Measurements from ENCODE around the gene CYSLTR2.

Gene CYSLTR2

DNA sequence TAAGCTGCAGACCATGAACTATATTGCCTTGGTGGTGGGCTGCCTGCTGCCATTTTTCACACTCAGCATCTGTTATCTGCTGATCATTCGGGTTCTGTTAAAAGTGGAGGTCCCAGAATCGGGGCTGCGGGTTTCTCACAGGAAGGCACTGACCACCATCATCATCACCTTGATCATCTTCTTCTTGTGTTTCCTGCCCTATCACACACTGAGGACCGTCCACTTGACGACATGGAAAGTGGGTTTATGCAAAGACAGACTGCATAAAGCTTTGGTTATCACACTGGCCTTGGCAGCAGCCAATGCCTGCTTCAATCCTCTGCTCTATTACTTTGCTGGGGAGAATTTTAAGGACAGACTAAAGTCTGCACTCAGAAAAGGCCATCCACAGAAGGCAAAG is 53.7 kb downstream of the CYSLTR2 start:
- DNase-seq, result no peak

DNA sequence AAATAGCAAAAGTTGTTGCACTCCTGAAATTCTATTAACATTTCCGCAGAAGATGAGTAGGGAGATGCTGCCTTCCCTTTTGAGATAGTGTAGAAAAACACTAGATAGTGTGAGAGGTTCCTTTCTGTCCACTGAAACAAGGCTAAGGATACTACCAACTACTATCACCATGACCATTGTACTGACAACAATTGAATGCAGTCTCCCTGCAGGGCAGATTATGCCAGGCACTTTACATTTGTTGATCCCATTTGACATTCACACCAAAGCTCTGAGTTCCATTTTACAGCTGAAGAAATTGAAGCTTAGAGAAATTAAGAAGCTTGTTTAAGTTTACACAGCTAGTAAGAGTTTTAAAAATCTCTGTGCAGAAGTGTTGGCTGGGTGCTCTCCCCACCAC is 55.0 kb downstream of the CYSLTR2 start:
- no peak for DNase-seq

GRCh38 chr13:48709213-48709612 is 55.5 kb downstream of the CYSLTR2 start:
- no peak for DNase-seq

DNA sequence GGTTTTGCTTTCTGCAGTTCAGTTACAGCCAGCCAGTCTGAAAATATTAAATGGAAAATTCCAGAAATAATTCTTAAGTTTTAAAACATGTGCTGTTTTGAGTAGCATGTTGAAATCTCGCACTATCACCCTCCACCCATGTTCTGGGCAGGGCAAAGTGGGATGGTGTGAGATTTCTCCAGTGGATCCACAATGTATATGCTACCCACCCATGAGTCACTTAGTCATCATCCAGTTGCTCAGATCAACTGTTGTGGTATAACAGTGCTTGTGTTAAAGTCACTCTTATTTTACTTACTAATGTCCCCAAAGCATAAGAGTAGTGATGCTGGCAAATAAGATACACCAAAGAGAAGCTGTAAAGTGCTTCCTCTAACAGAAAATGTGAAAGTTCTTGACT is 56.4 kb downstream of the CYSLTR2 start:
- DNase-seq, result no peak

GRCh38 chr13:48712141-48712540 is 58.4 kb downstream of the CYSLTR2 start:
- DNase-seq, result no peak

GRCh38 chr13:48715977-48716376 is 62.2 kb downstream of the CYSLTR2 start:
- DNase-seq, result no peak

DNA sequence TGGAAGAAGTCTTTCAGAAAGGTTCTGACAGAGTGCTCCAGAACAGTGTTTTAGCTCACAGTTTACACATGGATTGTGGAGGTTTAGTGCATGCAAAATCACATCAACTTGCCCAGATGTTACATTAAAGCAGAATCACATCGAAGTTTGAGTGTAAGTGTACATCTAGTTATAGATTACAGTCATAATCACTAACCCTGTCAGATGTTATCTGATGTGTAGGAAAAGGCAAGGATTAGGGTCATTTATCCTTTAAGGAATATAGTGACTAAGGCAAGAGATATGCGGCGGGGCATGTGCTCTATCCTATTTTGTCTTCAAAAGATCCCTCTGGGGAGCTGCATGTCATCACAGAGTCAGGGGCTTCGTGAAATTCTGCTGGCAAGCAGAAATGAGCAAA is 66.9 kb downstream of the CYSLTR2 start:
- DNase-seq, result no peak

DNA sequence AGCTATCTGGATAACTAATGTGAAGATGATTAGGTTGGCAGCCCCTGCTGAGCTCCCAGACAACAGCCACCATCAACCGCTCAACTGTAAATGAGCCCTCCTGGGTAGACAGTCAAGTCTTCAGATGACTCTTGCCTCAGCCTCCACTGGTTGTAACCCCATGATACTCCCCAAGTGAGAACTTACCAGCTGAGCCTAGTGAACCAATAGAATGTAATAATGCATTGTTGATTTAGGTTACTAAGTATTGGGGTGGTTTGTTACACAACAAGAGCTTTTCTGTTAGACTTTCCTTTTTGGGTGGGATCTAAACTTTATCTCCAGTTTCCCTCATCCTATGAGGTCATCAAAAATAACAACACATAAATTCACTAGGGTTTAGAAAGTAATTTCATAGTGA is 69.4 kb downstream of the CYSLTR2 start:
- DNase-seq, result no peak

DNA sequence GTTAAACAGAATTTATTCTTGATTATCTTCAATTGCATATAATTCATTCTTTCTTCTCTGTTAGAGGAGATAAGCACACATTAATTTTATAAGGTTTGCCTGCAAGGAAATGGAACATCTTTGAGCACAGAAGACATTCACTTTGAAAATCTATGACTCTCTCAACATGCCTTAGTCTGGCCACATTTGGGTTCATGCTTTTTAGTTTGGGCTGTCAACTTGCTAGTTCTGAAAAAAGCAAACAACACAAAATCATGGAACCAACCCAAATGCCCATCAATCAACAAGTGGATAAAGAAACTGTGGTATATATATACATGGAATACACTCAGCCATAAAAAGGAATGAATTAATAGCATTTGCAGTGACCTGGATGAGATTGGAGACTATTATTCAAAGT is 71.5 kb downstream of the CYSLTR2 start:
- DNase-seq, result no peak

GRCh38 chr13:48726711-48727110 is 73.0 kb downstream of the CYSLTR2 start:
- no peak for DNase-seq

DNA sequence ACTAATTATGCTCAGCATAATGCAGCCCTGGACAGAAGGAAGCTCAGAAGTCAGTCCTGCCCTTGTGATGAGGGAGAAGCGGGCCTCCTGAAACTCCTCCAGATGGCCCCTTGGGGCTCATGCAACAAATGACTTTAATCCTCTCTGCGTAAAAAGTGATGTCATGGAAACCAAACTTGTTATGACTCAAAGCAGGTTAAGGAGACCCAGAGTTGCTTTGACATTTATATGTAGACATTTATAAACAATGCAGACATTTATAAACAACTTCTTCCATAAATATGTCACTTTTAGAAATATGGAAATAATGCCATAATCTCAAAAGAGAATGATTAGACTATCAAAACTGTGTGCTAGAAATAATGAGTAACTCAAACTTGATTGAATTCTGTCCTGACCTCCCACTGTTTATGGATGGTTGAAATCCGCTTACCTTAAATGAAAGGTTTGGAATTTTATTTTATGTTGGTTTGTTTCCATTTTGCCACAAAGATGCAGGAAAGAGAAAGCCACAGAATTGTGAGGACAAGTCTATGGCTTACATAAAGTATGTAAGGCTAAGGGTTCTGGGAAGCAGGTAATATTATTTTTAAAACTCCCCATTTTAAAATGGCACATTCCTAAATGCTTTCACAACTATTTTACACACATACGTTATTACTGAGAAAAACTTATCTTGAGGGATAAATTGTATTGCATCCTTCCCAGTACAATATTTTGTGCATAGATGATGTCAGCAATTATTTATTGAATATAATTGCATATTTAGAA is 73.7 kb downstream of the CYSLTR2 start:
- DNase-seq, result no peak

GRCh38 chr13:48728226-48728625 is 74.5 kb downstream of the CYSLTR2 start:
- no peak for DNase-seq

DNA sequence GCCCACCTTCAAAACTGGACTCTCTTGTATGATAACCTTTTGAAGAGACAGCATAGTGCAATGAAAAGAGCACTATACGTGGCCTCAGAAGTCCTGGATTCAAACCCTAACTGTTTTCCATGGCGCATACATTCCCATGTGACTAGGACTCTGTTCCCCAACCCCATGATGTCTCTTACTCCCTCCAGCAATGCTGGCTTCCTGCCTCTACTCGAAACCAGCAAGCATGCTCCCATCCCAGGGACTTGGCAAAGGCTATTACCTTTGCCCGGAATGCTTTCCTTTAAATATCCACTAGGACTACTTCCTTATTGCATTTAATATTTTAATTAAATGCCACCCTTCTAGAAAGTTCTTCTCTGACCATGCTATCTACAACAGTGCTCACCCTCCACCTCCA is 75.1 kb downstream of the CYSLTR2 start:
- DNase-seq, result no peak

- no peak for DNase-seq
Measured at GRCh38 chr13:48729856-48730255, 76.1 kb downstream of the CYSLTR2 start.

GRCh38 chr13:48731001-48731658 is 77.4 kb downstream of the CYSLTR2 start:
- DNase-seq, result no peak

- no peak for DNase-seq
Measured at GRCh38 chr13:48731957-48732569, 78.3 kb downstream of the CYSLTR2 start.

DNA sequence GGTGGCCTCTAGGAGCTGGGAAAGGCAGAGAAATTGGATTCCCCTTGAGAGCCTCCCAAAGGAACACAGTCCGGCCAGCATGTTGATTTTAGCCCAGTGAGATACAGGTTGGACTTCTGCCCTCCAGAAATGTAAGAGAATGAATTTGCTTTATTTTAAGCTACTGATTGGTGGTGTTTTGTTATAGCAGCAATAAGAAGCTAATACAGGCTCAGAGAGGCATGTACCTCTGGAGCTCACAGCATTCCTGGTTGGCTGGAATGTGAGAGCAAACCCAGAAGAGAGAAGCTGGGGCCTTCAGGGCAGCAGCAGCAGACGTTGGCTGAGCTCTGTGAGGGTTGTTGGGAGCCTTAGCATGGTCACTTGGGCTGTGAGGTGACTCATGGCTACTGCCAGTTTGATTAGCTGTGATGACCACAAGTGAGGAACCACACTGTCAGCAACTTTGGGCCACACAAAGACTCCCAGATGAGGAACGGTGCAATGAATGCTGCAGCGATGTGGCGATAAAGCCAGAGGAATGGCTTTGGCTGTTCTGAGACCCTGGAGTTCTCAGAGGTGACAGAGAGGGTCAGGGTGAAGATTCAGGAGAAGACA is 80.1 kb downstream of the CYSLTR2 start:
- no peak for DNase-seq

GRCh38 chr13:48735571-48735970 is 81.8 kb downstream of the CYSLTR2 start:
- DNase-seq, result no peak

DNA sequence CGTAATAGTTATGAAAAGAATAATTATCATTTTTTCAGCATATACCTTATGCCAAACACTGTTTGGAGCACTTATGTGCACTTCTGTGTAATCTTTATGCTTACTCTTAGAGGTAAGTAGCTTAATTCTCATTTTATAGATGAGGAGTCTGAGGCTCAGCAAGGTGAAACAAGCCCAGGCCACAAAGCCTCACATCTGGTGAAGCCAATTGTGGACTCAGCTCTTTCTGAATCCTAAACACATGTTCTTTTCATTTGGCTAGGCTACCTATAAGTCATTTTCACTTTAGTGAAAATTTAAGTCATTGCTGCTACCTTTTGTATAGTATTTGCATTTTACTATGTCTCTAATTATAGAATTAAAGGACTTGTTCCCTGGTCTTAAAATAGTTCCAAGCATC is 84.0 kb downstream of the CYSLTR2 start:
- DNase-seq, result no peak

GRCh38 chr13:48738311-48738710 is 84.6 kb downstream of the CYSLTR2 start:
- no peak for DNase-seq

GRCh38 chr13:48739386-48739964 is 85.7 kb downstream of the CYSLTR2 start:
- DNase-seq, result no peak

DNA sequence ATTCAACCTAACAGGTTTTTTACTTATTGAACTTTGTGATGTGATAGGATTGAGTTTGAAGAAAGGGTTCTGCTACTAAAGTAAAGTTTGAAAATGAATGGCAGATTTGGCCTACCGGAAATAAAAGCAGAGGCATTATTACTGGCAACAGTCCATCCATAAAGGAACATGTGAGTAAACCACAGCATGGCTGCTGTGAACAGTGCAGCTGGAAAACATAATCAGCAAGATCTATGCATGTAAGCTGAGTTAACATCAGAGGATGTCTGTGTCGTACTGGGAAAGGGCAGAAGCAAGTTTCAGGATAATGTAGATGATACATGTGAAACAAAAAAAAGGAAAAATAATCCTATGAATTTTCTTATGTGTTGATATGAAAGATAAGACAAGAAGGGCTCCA is 87.6 kb downstream of the CYSLTR2 start:
- no peak for DNase-seq

- DNase-seq, result no peak
Measured at GRCh38 chr13:48746821-48747220, 93.1 kb downstream of the CYSLTR2 start.

DNA sequence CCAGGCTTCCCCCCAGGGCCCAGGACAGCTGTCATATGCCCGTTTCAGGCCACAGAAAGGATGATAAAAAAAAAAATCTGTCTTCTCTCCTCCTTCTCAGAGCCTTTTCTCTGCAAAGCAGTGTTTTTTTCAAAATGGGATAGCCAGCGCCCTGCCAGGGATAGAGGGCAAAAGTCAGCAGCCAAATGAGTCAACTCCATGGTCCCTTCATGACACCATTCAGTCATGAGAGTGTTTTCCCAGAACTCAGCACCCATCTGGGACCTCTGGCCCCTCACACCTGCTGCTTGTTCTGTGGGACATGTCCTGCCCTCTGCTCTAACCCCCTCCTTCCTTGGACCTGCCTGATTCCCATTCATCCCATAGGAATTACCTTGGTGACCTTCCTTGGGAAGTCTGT is 95.0 kb downstream of the CYSLTR2 start:
- no peak for DNase-seq

Measured in NCI-H2171 treated with DMSO at 0.1 percent for 48 hours (cell line).